GM18519 (cell line): ENCODE measurements around the gene IL13RA2.

Source experiments
- ATAC-seq: cut with Tn5 transposase; IDR thresholded peaks from one replicate; pipeline ENCODE4 v1.9.1; 2021; ENCODE audit warnings: mild to moderate bottlenecking, moderate library complexity; ENCODE audit not compliant: unreplicated experiment, low FRiP score

The IL13RA2 gene, protein sequence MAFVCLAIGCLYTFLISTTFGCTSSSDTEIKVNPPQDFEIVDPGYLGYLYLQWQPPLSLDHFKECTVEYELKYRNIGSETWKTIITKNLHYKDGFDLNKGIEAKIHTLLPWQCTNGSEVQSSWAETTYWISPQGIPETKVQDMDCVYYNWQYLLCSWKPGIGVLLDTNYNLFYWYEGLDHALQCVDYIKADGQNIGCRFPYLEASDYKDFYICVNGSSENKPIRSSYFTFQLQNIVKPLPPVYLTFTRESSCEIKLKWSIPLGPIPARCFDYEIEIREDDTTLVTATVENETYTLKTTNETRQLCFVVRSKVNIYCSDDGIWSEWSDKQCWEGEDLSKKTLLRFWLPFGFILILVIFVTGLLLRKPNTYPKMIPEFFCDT

DNA sequence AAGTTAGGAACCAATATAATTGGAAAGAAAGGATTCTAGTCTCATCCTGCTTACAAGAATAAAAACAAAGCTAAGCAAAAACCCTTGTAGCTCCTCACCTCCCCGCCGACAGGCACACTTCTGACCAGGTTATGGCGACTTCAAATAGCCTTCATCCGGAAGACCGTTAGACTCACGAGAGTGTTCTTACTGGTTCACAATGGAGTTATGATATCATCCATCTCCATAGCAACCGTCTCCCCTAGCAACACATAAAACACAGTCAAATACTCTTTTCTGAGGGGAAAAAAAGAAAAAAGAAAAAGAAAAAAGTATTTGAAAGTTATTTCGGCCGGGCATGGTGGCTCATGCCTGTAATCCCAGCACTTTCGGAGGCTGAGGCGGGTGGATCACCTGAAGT, at the start of gene IL13RA2:
Gene IL13RA2, minus strand, starts transcription at position 162 of the 400 bp plus-strand sequence. CDS start 347 bp downstream, outside the sequence.
- ATAC-seq = no peak

DNA sequence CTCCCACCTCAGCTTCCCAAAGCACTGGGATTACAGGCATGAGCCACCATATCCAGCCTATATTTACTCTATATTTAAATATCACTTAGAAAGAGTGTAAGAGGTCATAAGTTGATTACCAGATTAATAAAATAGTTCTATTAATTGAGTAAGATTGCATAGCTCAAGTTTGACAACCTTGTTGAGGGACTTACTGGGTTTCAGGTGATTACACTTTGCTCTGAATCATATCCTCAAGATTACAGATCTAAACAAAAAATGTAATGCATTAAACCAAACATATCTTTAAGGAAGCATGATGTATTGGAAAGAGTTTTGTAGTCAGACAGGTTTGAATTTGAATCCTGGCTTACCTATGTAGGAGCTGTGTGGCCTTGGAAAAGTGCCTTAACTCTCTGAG, 47.9 kb upstream of the IL13RA2 start:
- no peak for ATAC-seq

DNA sequence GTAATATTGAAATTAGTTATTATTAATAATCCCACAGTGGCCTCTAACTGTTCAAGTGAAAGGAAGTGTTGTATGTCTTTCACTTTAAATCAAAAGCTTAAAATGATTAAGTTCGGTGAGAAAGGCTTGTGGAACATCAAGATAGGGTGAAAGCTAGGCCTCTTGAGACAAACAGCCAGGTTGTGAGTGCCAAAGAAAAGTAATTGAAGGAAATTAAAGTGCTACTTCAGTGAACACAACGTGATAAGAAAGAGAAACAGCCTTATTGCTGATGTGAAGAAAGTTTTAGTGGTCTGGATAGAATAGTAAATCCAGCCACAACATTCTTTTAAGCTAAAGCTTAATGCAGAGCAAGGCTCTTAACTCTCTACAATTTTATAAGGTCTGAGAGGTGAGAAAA, 42.6 kb upstream of the IL13RA2 start:
- ATAC-seq = no peak

DNA sequence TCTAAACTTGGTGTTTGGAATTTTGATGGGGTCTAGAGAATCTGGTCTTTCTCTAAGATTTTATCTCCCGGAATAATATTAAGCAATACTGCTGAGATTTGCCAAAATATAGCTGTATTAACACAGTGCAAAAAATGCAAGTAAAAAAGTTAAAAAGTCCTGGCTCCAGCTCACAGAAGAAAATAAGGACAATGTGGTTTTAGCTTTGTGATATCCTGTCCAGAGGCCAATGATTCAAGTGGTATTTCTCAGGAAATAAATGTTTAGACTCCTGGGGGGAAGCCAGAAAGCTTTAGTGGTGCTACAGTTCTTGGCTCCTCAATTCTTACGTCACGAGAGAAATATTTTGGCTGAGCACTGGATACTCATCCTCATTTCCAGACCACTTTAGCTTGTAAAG, 40.9 kb upstream of the IL13RA2 start:
- no peak for ATAC-seq

DNA sequence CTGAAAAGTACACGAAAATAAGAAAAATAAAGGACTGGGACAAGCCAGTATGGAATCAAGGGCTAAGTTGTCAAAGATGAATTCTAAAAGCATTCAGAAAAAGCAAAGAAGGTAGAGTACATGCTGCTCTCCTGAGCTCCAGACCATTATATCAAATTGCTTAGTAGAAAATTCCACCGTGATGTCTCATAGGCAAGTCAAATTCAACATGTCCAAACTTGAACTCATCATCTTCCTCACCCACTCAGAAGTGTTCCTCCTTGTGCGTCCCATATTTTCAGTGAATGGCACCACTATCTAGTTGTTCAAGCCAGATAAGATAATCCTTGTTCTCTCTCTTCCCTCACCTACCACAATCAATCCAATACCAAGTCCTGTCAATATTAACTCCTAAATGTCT, 37.5 kb upstream of the IL13RA2 start:
- ATAC-seq = no peak

DNA sequence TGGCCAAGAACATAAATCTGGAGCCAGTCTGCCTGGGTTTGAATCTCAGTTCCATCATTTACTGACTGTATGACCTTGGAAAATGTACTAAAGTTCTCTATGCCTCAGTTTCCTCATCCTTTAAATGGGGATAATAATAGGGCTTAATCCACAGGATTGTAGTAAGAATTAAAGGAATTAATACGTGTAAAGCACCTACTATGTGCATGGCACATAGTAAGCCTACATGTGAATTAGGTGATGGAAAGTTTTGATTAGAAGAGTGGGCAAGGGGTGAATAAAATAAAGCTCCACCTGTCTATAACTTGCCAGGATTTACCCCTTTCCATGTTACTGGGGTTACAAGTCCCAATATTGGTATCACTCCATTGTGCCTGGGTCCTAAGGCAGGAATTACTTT, 35.8 kb upstream of the IL13RA2 start:
- no peak for ATAC-seq

DNA sequence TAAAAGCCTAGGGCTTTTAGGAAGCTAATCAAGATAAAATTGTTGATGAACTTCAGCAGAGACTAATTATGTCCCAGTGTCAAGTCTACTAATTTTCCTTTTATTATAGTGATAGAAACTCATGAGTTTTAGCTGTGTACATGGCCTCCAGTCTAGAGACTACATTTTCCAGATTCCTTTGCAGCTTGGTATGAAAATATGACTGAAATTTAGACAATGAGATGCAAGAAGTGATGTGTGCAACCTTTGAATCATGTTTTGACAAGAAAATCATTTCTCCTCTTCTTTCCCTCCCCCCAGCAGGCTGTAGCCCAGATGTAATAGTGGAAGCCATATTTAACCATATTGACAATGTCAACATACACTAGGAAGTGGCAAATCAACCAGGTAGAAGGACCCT, 30.3 kb upstream of the IL13RA2 start:
- ATAC-seq = no peak

DNA sequence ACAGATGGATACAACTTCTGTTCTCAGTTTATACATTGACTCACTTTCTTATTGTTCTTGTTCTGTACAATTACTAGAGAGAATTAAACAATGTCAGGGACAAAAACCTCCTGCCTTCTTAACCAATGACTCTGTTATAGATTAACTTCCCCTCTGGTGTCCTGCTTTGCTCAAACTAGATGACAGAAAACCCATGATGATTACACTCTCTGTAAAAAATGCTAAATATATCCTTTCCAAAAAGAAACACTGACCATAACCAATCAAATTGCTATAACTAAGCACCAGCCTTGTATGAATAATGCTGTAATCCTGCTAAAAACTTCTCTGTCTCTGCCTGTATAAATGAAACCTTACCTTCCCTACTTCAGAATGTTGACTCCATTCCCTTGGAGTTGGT, 29.8 kb upstream of the IL13RA2 start:
- ATAC-seq = no peak

DNA sequence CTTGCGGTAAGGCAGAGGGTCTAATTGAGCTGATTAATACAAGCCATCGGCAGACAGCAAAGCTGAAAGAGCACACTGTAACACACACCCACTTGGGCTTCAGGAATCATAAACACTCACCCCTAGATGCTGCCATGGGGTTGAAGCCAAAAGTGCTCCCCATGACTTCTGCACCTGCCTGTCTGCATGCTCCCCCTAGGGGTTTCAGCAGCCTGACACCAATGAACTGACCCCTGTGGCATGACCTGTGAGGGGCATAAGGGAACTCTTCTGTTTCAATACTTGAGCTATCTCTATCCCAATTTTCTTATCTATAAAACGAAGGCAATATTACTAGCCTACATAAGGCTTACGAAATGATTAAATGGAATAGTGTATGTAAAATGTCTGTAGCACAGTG, 23.0 kb upstream of the IL13RA2 start:
- ATAC-seq = no peak

DNA sequence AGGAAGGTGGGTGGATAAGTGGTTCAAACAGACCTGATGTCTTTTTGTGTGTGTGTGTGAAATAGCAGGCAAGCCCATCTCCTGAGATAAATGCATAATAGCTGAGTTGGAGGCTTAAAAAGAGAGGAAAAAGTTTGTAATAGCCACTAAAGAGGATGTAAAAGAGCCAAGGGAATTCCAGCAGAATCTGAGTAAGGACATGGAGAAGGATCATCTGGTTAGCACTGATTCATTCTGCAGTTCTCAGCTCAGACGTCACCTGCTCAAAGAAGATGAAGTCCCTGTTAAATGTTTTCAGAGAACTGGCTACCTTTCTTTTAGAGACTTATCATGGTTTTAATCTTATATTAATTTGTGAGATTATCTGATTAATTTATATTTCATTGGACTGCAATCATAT, 21.0 kb upstream of the IL13RA2 start:
- no peak for ATAC-seq

DNA sequence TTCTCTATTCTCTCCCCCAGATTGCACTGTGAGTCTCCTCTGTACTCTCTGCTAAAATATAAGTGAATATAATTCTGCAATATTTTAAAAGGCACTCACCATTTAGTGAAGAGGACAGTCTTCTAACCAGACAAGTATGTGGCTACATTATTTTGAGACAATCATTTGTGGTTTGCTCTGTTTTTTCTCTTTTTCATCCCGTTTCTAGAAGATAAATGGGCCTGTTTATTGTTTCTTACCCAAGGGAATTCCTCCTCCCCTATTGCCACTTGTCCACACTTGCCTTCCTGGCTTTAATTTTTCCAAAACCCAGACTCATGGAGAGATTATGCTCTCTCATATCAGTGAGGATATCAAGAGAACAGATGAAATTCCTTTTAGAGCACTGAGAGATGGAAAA, 18.6 kb upstream of the IL13RA2 start:
- ATAC-seq = no peak

DNA sequence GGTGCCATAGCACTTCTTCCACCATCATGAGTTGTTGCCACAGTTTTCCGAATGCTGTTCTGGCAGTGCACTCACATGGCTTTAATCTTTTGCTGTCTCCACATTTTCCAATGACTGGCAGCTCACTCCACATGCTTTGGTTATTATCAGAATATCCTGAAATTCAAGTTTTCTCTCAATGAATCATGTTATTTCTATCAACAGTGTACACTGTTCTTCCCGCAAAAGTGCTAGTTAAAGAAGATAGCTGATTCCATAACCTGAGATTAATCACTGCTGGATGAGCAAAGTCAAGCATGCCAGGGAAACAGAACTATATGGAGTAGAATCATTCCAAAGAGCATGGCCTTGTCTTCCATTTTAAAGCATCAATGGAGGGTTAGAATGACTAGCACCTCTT, 14.6 kb upstream of the IL13RA2 start:
- ATAC-seq = no peak

DNA sequence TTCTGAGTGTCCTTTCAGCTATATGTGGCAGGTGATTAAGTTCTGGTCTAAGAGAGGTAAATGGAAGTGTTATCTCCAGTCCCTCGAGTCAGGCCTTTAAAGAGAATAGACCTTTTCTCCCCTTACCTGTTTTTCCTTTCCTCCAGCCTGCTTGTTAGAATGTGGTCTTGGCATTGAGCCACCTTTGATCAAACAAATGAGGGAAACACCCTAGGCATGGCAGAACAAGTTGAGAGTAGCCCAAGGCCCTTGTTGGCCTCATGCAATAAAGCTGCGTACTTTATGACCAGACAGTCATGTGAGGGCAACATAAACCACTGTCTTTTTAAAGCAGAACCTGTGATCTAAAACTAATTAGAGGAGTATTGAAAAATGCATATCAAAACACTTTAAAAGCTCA, 13.2 kb upstream of the IL13RA2 start:
- ATAC-seq = no peak

DNA sequence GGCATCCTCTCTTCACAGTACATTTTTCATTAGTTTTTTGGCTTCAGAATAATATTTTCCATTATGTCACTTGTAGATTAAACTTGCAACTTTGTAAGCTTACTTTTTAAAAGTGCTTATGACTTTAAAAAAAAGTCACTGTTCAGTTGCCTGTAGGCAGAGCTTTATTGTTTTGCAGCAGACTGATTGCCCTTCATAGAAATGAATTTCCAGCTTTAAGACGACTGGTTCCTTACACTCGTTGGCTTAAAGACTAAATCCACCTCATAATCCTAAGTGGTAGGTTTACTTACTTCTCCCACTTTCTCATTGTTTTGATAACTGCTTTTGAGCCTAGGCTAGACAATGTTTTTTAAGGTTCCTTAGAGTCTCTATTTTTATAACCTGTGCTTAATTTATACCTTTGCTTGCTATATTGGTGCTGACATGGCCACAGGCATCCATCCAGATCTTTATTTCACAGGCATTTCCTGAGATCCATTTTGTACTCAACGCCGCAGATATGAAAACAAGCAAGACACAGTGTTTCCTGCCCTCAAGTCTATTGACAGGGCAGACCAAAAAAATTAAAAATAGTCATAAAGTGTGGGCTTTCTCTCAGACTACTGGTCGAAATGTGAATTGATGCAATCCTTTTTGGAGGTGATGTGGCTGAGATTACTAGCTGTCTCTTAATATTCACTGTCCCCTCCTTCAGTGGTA, 12.6 kb upstream of the IL13RA2 start:
- ATAC-seq = no peak

DNA sequence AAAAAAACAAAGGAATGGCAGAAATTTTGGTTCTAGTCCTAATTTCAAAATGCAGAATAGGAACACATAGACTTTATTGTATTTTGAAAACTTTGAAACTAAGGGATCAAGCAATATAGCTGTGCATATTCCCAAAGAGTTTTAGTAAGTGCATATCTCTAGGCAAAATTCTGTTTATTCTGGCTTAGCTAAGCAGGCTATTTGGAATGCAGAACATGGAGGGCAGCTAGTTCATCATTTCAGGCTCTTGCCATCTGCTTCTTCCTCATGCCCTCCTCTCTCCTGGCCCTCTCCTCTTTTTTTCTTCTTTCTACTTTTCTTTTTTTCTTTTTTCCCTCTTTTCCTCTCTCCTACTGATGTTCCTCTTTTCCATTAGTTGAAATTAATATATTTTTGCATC, 12.0 kb upstream of the IL13RA2 start:
- ATAC-seq = no peak

DNA sequence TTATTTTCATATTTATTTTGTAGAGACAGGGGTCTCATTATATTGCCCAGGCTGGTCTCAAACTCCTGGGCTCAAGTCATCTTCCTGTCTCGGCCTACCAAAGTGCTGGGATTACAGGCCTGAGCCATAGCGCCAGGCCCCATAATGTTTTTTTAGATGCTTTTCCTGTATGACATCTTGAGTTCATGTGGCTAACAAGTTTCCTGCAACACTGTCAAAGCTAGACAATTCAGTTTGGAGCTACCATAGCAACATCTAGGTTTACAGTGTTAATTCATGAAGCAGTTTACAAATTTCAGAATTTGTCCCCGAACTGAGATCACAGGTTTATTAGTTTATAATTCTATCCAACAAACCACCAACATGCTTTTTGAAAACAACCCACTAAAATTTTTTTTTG, 6.4 kb upstream of the IL13RA2 start:
- no peak for ATAC-seq

DNA sequence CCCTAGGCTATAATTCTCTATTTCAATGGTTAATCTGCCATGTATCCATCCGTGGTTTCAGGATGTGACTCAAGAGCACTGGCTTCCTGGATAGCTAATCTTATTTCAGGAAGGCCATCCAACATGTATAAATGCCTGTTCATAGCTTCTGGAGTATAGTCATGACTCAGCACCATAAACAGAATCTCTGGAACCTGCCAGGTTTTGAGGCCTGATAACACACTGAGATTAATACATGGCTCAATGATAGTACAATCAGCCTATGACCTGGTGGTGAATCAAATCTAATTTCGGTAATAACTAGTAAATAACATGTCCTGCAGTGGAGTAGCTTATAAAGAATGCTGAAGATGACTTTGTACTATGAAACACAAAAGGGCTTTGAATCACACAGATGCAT, 5.7 kb upstream of the IL13RA2 start:
- no peak for ATAC-seq

DNA sequence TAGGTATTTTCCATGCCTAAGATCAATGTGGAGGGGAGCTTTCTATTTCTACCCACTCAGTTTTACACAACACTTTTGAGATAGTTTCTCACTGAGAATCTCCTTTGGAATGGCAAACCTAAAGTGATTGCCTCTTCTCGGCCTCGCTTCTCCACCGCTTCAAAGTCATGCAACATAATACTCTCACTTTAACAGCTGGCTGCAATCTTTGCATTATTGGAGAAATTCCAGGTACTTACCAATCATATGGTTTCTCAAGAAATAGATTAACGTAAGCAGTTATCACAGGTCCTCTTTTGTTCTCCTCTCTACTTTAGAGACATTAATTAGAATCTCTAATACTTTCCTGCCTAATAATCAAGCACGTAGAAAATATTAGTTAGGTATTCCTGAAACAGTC, 3.7 kb upstream of the IL13RA2 start:
- no peak for ATAC-seq

DNA sequence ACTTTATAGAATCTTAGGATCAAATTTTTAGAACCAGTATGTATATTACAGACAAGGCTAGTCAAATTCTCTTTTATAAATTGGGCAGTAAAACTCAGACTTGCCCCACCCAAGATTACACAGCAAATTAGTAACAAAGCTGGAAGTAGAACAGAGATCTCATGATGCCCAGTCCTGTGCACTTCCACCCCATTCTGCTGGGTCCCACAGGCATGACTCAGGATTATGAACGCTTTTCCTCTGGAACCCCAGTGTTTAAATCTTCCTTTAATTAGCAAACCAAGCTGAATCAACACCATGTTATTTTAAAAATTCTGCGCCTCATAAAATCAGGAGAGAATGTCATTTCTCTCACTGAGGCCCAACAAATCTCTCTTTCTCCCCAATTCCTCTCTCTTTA, 1.5 kb upstream of the IL13RA2 start:
- ATAC-seq = no peak

DNA sequence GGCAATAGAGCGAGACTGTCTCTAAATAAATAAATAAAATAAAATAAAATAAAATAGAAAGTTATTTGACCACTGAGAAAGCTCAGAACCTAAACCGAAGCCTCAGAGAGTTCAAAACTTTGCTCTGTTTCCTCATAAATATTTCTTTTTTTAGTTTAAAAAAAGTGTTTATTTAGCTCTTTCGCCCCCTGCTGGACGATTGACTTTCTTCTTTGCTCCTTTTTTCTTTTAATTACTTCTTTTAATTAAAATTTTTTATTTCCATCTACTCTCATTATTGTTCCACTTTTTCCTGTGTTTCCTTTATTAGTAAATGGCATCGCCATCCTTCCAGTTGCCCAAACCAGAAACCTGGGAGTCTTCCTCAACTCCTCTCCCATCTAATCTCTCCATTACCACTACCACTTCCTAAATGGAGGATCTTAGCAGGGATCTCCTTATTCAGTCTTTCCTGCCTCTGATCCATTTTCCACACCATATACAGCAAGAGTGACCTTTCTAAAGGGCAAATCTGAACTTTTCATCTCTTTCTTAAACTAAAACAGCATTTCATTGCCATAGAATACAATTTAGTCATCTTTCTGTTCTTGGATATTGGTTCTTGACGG, 728 bp upstream of the IL13RA2 start:
- ATAC-seq = no peak

DNA sequence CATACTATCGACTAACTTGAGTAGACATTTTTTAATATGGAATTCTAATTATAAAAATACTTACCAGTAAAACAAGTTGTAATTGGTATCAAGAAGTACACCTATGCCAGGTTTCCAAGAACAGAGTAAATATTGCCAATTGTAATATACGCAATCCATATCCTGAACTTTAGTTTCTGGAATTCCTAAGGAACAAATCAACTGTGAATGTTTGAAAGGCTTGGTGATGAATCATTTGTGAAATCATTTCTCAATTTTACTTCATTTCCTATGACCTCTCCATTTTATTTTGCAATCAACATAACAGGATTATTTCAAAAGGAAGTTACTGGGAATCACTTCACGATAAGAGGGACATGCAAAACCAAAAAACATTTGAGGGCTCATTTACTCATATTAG, 3.7 kb downstream of the IL13RA2 start:
- no peak for ATAC-seq

DNA sequence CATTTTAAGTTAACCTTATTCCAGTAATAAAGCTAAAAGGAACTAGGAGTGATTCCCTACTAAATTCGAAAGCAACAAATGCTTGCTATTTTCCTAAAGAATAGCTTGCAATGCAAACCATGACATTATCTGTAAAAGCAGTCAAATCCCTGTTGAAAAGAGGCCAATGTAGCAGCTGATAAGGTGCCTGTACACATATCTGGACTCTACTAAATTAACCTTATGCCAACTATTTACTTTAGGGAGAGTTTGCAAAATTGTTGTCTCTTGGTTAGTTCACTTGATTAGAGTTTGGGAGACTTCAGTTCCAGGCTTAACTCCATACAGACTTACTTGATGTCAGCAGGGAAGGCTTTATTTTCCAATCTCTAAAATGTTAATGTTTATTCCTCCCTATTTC, 6.0 kb downstream of the IL13RA2 start:
- no peak for ATAC-seq
